GM23338 (cell line): ENCODE data around the gene MYO6. TPM values are rescaled to one million over a fixed set of nuclear protein-coding genes. Genes with fewer than 3 reads are reported as not detected.
A peak's percentile ranks its signal among the peaks of the same experiment; 100 is the strongest.

Source experiments
- ATAC-seq: fragments of 200-7000 bp; cut with Tn5 transposase; 3 replicates; pipeline ENCODE4 v1.9.1; 2020
- DNase-seq: peaks from one replicate; pipeline ENCODE4 v3.0.0-alpha.2; 2015; ENCODE audit warnings: low spot score
- H2AFZ ChIP-seq: fragments of 200-600 bp; sonication (generic); 2 replicates; pipeline ENCODE4 v1.8.0; 2016; ENCODE audit warnings: antibody characterized with exemption, mild to moderate bottlenecking, moderate library complexity
- H3F3A ChIP-seq: fragments of 200-600 bp; sonication (generic); replicated peaks from 2 replicates; pipeline ENCODE4 v1.8.0; 2017; ENCODE audit warnings: antibody characterized with exemption, mixed run types, low read depth
- H3K27ac ChIP-seq: fragments of 200-600 bp; sonication (generic); 2 replicates; pipeline ENCODE4 v1.6.1; 2016; ENCODE audit warnings: low read depth
- H3K27me3 ChIP-seq: fragments of 200-600 bp; sonication (generic); 2 replicates; pipeline ENCODE4 v1.8.0; 2016; ENCODE audit warnings: mild to moderate bottlenecking, mixed run types, moderate library complexity; ENCODE audit not compliant: insufficient read depth
- H3K36me3 ChIP-seq: fragments of 200-600 bp; sonication (generic); 2 replicates; pipeline ENCODE4 v1.8.0; 2016; ENCODE audit warnings: mild to moderate bottlenecking; ENCODE audit not compliant: insufficient read depth
- H3K4me1 ChIP-seq: fragments of 200-600 bp; sonication (generic); 2 replicates; pipeline ENCODE4 v1.8.0; 2016; ENCODE audit warnings: mild to moderate bottlenecking, moderate library complexity; ENCODE audit not compliant: insufficient read depth
- H3K4me2 ChIP-seq: fragments of 200-600 bp; sonication (generic); 2 replicates; pipeline ENCODE4 v1.7.1; 2017; ENCODE audit warnings: mixed run types
- H3K4me3 ChIP-seq: fragments of 200-600 bp; sonication (generic); 2 replicates; pipeline ENCODE4 v1.6.1; 2016; ENCODE audit warnings: mixed run types
- H3K79me2 ChIP-seq: fragments of 200-600 bp; sonication (generic); replicated peaks from 2 replicates; pipeline ENCODE4 v1.8.0; 2017; ENCODE audit warnings: mild to moderate bottlenecking; ENCODE audit not compliant: insufficient read depth
- H3K9me2 ChIP-seq: fragments of 200-600 bp; sonication (generic); 2 replicates; pipeline ENCODE4 v1.8.0; 2017; ENCODE audit not compliant: insufficient read depth
- H4K20me1 ChIP-seq: fragments of 200-600 bp; sonication (generic); replicated peaks from 2 replicates; pipeline ENCODE4 v1.8.0; 2017; ENCODE audit warnings: mild to moderate bottlenecking; ENCODE audit not compliant: insufficient read depth
- H3K27ac Mint-ChIP-seq: 2 replicates; pipeline ENCODE4 v1.8.0; 2020; ENCODE audit warnings: inconsistent platforms, mild to moderate bottlenecking, moderate library complexity, mixed read lengths
- H3K27me3 Mint-ChIP-seq: 3 replicates; pipeline ENCODE4 v1.8.0; 2022; ENCODE audit warnings: low read depth, mild to moderate bottlenecking, moderate library complexity, mixed read lengths, inconsistent platforms; ENCODE audit not compliant: insufficient read depth, poor library complexity
- H3K36me3 Mint-ChIP-seq: 3 replicates; pipeline ENCODE4 v1.8.0; 2021; ENCODE audit warnings: low read depth, mild to moderate bottlenecking, inconsistent platforms, moderate library complexity, mixed read lengths
- H3K4me1 Mint-ChIP-seq: 3 replicates; pipeline ENCODE4 v1.8.0; 2020; ENCODE audit warnings: mild to moderate bottlenecking, inconsistent platforms, mixed read lengths
- H3K4me3 Mint-ChIP-seq: 3 replicates; pipeline ENCODE4 v1.8.0; 2021; ENCODE audit warnings: moderate library complexity, mild to moderate bottlenecking, inconsistent platforms, mixed read lengths
- H3K9me3 Mint-ChIP-seq: 3 replicates; pipeline ENCODE4 v1.8.0; 2020; ENCODE audit warnings: moderate library complexity, mild to moderate bottlenecking, inconsistent platforms, mixed read lengths
- CREB1 ChIP-seq: fragments of 250-450 bp; sonication (Bioruptor Pico); IDR thresholded peaks from 2 replicates; pipeline ENCODE4 v1.5.0; 2020; ENCODE audit warnings: low read depth, mild to moderate bottlenecking, moderate library complexity
- CTCF ChIP-seq, 2 experiments: fragments of 200-600 bp in 1 of 2; sonication (generic) in 1 of 2; conservative IDR thresholded peaks; 2 replicates each; pipeline versions ENCODE4 v1.5.1 to v1.6.1; 2016 to 2017; ENCODE audit warnings: antibody characterized with exemption in 2 of 2, low read depth in 2 of 2, mild to moderate bottlenecking in 2 of 2, moderate library complexity in 1 of 2
- ETS1 ChIP-seq: IDR thresholded peaks from 2 replicates; pipeline ENCODE4 v1.6.1; 2016; ENCODE audit warnings: antibody characterized with exemption
- EZH2 ChIP-seq: fragments of 200-600 bp; sonication (generic); IDR thresholded peaks from one replicate; pipeline ENCODE4 v1.8.0; 2017; ENCODE audit warnings: antibody characterized with exemption, mild to moderate bottlenecking, low read depth; ENCODE audit not compliant: unreplicated experiment
- JUNB ChIP-seq: IDR thresholded peaks from one replicate; pipeline ENCODE4 v1.6.1; 2016; ENCODE audit warnings: antibody characterized with exemption; ENCODE audit not compliant: unreplicated experiment
- NANOG ChIP-seq: IDR thresholded peaks from 2 replicates; pipeline ENCODE4 v1.6.1; 2016; ENCODE audit warnings: antibody characterized with exemption, borderline replicate concordance
- POLR2AphosphoS5 ChIP-seq: IDR thresholded peaks from 2 replicates; pipeline ENCODE4 v1.6.1; 2016; ENCODE audit warnings: antibody characterized with exemption, low read depth
- REST ChIP-seq: IDR thresholded peaks from one replicate; pipeline ENCODE4 v1.6.1; 2018; ENCODE audit warnings: antibody characterized with exemption; ENCODE audit not compliant: unreplicated experiment
- STAT1 ChIP-seq: IDR thresholded peaks from one replicate; pipeline ENCODE4 v1.6.1; 2016; ENCODE audit warnings: antibody characterized with exemption; ENCODE audit not compliant: unreplicated experiment
- ZNF114 ChIP-seq: fragments of 250-450 bp; sonication (Bioruptor Pico); IDR thresholded peaks from 2 replicates; pipeline ENCODE4 v1.5.0; 2020; ENCODE audit warnings: mild to moderate bottlenecking, moderate library complexity
- ZNF331 ChIP-seq: fragments of 250-450 bp; sonication (Bioruptor Pico); IDR thresholded peaks from 2 replicates; pipeline ENCODE4 v1.5.0; 2020; ENCODE audit warnings: low read depth, mild to moderate bottlenecking, moderate library complexity
- polyA plus RNA-seq: library from polyadenylated mRNA; unstranded; fragments of >200 nt; fragmentation: Nextera tagmentation; extraction: Ambion mirVana; gene quantifications from 2 replicates; pipeline ENCODE4 v1.2.1, GENCODE V29; 2016
- total RNA-seq: library from RNA; depleted of rRNA; stranded (reverse); fragments of >200 nt; shearing (Covaris generic); gene quantifications from 2 replicates; pipeline ENCODE4 v1.2.3, GENCODE V29; 2014

MYO6 gene
- total and polyA plus RNA-seq, 2 experiments from 2014 or later = 21.8 to 33.0 TPM

- TF ChIP-seq JUNB = no peak
- TF ChIP-seq CTCF (conservative IDR thresholded peaks at IDR 0.05; ENCODE audit: low read depth in 2 of 2) = no peak
Observed at GRCh38 chr6:75746221-75746620, 2.8 kb upstream of the MYO6 start (continued).

- H4K20me1 ChIP-seq = peaks cover 3% of the 10 kb centered on the region; the same call in 1 of the 2 replicates
- ATAC-seq (no peak), DNase-seq (no peak)
- no peak overlapping the region for H3K4me3 ChIP-seq
- H2AFZ ChIP-seq = no peak overlapping the region
- Mint-ChIP-seq H3K27ac (no peak overlapping the region), H3K27me3 (peaks cover 21% of the 10 kb centered on the region), H3K4me1 (peaks cover 10% of the 10 kb centered on the region), H3K4me3 (peak overlapping the region; percentile 47), H3K9me3 (no peaks in the 10 kb centered on the region), H3K36me3 (no peaks in the 10 kb centered on the region)
- H3K27me3 ChIP-seq = peaks cover 20% of the 10 kb centered on the region
- H3F3A ChIP-seq = no peaks in the 10 kb centered on the region
- peaks cover 5% of the 10 kb centered on the region; the same call in 1 of the 2 replicates for H3K79me2 ChIP-seq
- H3K9me2 ChIP-seq = 0 out of 2 replicates have a peak, but pooled peaks cover under 1% of the 10 kb centered on the region
- H3K4me2 ChIP-seq = peak overlapping the region; percentile 76; the same call in 1 of the 2 replicates
- H3K36me3 ChIP-seq = no peaks in the 10 kb centered on the region
- H3K27ac ChIP-seq = no peak overlapping the region
- peaks cover 7% of the 10 kb centered on the region for H3K4me1 ChIP-seq
- no peak for TF ChIP-seq NANOG
- no peak for TF ChIP-seq CREB1 (CRISPR knock-in tag)
- TF ChIP-seq ZNF331 (CRISPR knock-in tag) = no peak
- TF ChIP-seq ZNF114 (CRISPR knock-in tag) = no peak
- no peak for TF ChIP-seq POLR2AphosphoS5
- TF ChIP-seq STAT1 = no peak
- TF ChIP-seq ETS1 = no peak
- no peak for TF ChIP-seq CTCF (conservative IDR thresholded peaks at IDR 0.05; ENCODE audit: low read depth in 2 of 2)
- no peak for TF ChIP-seq REST
- no peak for TF ChIP-seq EZH2
- TF ChIP-seq JUNB = no peak
Observed at GRCh38 chr6:75747152-75747992, 1.7 kb upstream of the MYO6 start.
